NCI-H2107 (cell line): ENCODE results near the gene MMP2.

Experiments used
- DNase-seq: peaks from one replicate; lab custom pipeline; 2025; lab: John Stamatoyannopoulos, UW

The MMP2 gene

GRCh38 chr16:55478827-55479429 is at the start of gene MMP2:
TSS of gene MMP2 (plus strand) at chr16:55479198. CDS start at chr16:55479480, 282 bp downstream.
- no peak for DNase-seq

GRCh38 chr16:55433030-55433429 is 46.0 kb upstream of the MMP2 start:
- no peak for DNase-seq

GRCh38 chr16:55433535-55433934 is 45.5 kb upstream of the MMP2 start:
- no peak for DNase-seq

GRCh38 chr16:55434000-55434399 is 45.0 kb upstream of the MMP2 start:
- no peak for DNase-seq

- DNase-seq: no peak
Measured at GRCh38 chr16:55435387-55435786, 43.6 kb upstream of the MMP2 start.

GRCh38 chr16:55436587-55436986 is 42.4 kb upstream of the MMP2 start:
- DNase-seq: no peak

GRCh38 chr16:55437625-55438024 is 41.4 kb upstream of the MMP2 start:
- DNase-seq: no peak

GRCh38 chr16:55438281-55438680 is 40.7 kb upstream of the MMP2 start:
- no peak for DNase-seq

GRCh38 chr16:55439101-55439690 is 39.8 kb upstream of the MMP2 start:
- no peak for DNase-seq

- DNase-seq: no peak
Measured at GRCh38 chr16:55443434-55444346, 35.3 kb upstream of the MMP2 start.

GRCh38 chr16:55444754-55445485 is 34.1 kb upstream of the MMP2 start:
- no peak for DNase-seq

- DNase-seq: no peak
Measured at GRCh38 chr16:55447231-55447630, 31.8 kb upstream of the MMP2 start.

- no peak for DNase-seq
Measured at GRCh38 chr16:55452996-55453395, 26.0 kb upstream of the MMP2 start.

- no peak for DNase-seq
Measured at GRCh38 chr16:55453909-55454308, 25.1 kb upstream of the MMP2 start.

GRCh38 chr16:55454861-55455260 is 24.1 kb upstream of the MMP2 start:
- DNase-seq: no peak

- no peak for DNase-seq
Measured at GRCh38 chr16:55462241-55462640, 16.8 kb upstream of the MMP2 start.

- DNase-seq: no peak
Measured at GRCh38 chr16:55464375-55464774, 14.6 kb upstream of the MMP2 start.

- peak; percentile 58 for DNase-seq
Measured at GRCh38 chr16:55465077-55465896, 13.7 kb upstream of the MMP2 start.

- DNase-seq: no peak
Measured at GRCh38 chr16:55466209-55466608, 12.8 kb upstream of the MMP2 start.

- DNase-seq: no peak
Measured at GRCh38 chr16:55467898-55468297, 11.1 kb upstream of the MMP2 start.

- no peak for DNase-seq
Measured at GRCh38 chr16:55468352-55468990, 10.5 kb upstream of the MMP2 start.
